ENCODE results near the gene IER3. TPM values are rescaled to one million over a fixed set of nuclear protein-coding genes. Genes with fewer than 3 reads are reported as not detected.
A peak's percentile ranks its signal among the peaks of the same experiment; 100 is the strongest.

IER3 gene
- total and polyA plus RNA-seq, 9 of the 15 experiments (the other 6 are each of a cell fraction or from before 2014, with no cell fraction given): 1.5 to 30.0 (median 11.5) TPM

- TF ChIP-seq CREB3L1 (IDR thresholded peaks at IDR 0.05; ENCODE audit: borderline replicate concordance, low read depth): no peak
- TF ChIP-seq ZNF3 (CRISPR knock-in tag; IDR thresholded peaks at IDR 0.05): no peak
- TF ChIP-seq CCNT2 (IDR thresholded peaks at IDR 0.05; ENCODE audit: borderline replicate concordance, extremely low read depth, insufficient read length, low read depth, low read length): no peak
- TF ChIP-seq UBTF (IDR thresholded peaks at IDR 0.05; ENCODE audit: borderline replicate concordance in 1 of 2, low read depth in 2 of 2, low read length in 2 of 2): no peak
- TF ChIP-seq, protein P1, sequence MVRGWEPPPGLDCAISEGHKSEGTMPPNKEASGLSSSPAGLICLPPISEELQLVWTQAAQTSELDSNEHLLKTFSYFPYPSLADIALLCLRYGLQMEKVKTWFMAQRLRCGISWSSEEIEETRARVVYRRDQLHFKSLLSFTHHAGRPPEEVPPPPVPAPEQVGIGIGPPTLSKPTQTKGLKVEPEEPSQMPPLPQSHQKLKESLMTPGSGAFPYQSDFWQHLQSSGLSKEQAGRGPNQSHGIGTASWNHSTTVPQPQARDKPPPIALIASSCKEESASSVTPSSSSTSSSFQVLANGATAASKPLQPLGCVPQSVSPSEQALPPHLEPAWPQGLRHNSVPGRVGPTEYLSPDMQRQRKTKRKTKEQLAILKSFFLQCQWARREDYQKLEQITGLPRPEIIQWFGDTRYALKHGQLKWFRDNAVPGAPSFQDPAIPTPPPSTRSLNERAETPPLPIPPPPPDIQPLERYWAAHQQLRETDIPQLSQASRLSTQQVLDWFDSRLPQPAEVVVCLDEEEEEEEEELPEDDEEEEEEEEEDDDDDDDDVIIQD (CRISPR knock-in tag; IDR thresholded peaks at IDR 0.05): no peak
- TF ChIP-seq PPARD (CRISPR knock-in tag; IDR thresholded peaks at IDR 0.05): no peak
- no peak for TF ChIP-seq HNRNPK (IDR thresholded peaks at IDR 0.05; ENCODE audit: low read depth, low read length, poor library complexity, severe bottlenecking)
- TF ChIP-seq, protein P2, sequence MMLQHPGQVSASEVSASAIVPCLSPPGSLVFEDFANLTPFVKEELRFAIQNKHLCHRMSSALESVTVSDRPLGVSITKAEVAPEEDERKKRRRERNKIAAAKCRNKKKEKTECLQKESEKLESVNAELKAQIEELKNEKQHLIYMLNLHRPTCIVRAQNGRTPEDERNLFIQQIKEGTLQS (IDR thresholded peaks at IDR 0.05): no peak
- TF ChIP-seq, protein P2 (CRISPR knock-in tag; conservative IDR thresholded peaks at IDR 0.05): no peak
- TF ChIP-seq FOS (IDR thresholded peaks at IDR 0.05; ENCODE audit: extremely low read depth, insufficient read length): no peak
- TF ChIP-seq ZNF41 (CRISPR knock-in tag; conservative IDR thresholded peaks at IDR 0.05): no peak
- TF ChIP-seq PTBP1 (IDR thresholded peaks at IDR 0.05; ENCODE audit: low read depth, low read length): 0 out of 2 replicates have a peak, but pooled peaks have one; percentile 32
- TF ChIP-seq GABPB2 (CRISPR knock-in tag; conservative IDR thresholded peaks at IDR 0.05): no peak
- TF ChIP-seq NRF1 (conservative IDR thresholded peaks at IDR 0.05 in 1 of 2, IDR thresholded peaks at IDR 0.05 in 1 of 2): no peak
- TF ChIP-seq NCOA2 (IDR thresholded peaks at IDR 0.05; ENCODE audit: partially characterized antibody in 2 of 2): no peak
- no peak for TF ChIP-seq E2F5 (CRISPR knock-in tag; IDR thresholded peaks at IDR 0.05)
These were observed 19.3 kb downstream of the IER3 start (continued) for GRCh38 chr6:30724906-30725667.
